Kidney (tissue), 14 donors: Measurements from ENCODE around the gene NLRP9. TPM values are rescaled to one million over a fixed set of nuclear protein-coding genes. Genes with fewer than 3 reads are reported as not detected.

ENCODE experiments used
- DNase-seq, 5 donors: peaks; one replicate each; pipeline ENCODE4 v3.0.0-alpha.2; 2013 to 2020
- FAIRE-seq: peaks from 2 replicates; lab custom pipeline; 2012; peaks lifted over from hg19 to GRCh38; lab: Jason Lieb, UNC
- H3K27ac ChIP-seq, 2 donors: one replicate each; pipeline ENCODE4 v1.7.0; 2013; ENCODE audit warnings: low read depth in 2 of 2, low read length in 2 of 2, inconsistent platforms in 1 of 2
- H3K27me3 ChIP-seq: one replicate; pipeline ENCODE4 v1.7.1; 2013; ENCODE audit warnings: low read length, inconsistent platforms; ENCODE audit not compliant: control insufficient read depth, insufficient read depth
- H3K36me3 ChIP-seq, 3 donors: one replicate each; pipeline versions ENCODE4 v1.7.0 to v1.7.1; 2013; ENCODE audit warnings: low read length in 3 of 3, control low read depth in 1 of 3, inconsistent platforms in 1 of 3; ENCODE audit not compliant: insufficient read depth in 3 of 3, control insufficient read depth in 2 of 3
- H3K4me1 ChIP-seq, 3 donors: one replicate each; pipeline versions ENCODE4 v1.7.0 to v1.7.1; 2013; ENCODE audit warnings: low read length in 3 of 3, inconsistent platforms in 1 of 3, low read depth in 1 of 3; ENCODE audit not compliant: control insufficient read depth in 2 of 3, insufficient read depth in 2 of 3
- H3K4me3 ChIP-seq, 3 donors: one replicate each; pipeline versions ENCODE4 v1.7.0 to v1.8.1; 2013; ENCODE audit warnings: low read length in 3 of 3, control low read depth in 1 of 3, inconsistent platforms in 1 of 3
- H3K9ac ChIP-seq, 3 donors: one replicate each; pipeline versions ENCODE4 v1.7.0 to v1.7.1; 2013; ENCODE audit warnings: low read length in 3 of 3, control low read depth in 1 of 3, inconsistent platforms in 1 of 3
- H3K9me3 ChIP-seq, 3 donors: one replicate each; pipeline versions ENCODE4 v1.7.0 to v1.7.1; 2013; ENCODE audit warnings: low read length in 3 of 3, control low read depth in 1 of 3, inconsistent platforms in 1 of 3; ENCODE audit not compliant: control insufficient read depth in 2 of 3, insufficient read depth in 1 of 3
- intact Hi-C: fragments of 100-400 bp; cut with DNase I; formaldehyde crosslinking; loops from one replicate; pipeline ENCODE4 v1.11.1; 2022
- polyA plus RNA-seq: library from polyadenylated mRNA; stranded (reverse); fragments of 350-450 nt; fragmentation: Illumina TruSeq; extraction: RNeasy Lipid Tissue Mini Kit (QIAGEN cat#74804); gene quantifications from one replicate; pipeline ENCODE4 v1.2.3, GENCODE V29; 2014; ENCODE audit warnings: low read depth, low replicate concordance; ENCODE audit not compliant: insufficient read depth
- total RNA-seq: library from RNA; stranded (reverse); fragmentation: NEBNext Ultra II Directional; extraction: Animal tissue kit (Norgen Biotek cat#: 25700); gene quantifications from one replicate; pipeline ENCODE4 v1.2.1, GENCODE V29; 2021
- TF ChIP-seq, protein P1 (sequence below): IDR thresholded peaks from 3 replicates; pipeline ENCODE4 v1.5.1; 2012; ENCODE audit warnings: mild to moderate bottlenecking, moderate library complexity, borderline replicate concordance; ENCODE audit not compliant: insufficient read depth; ENCODE audit errors: extremely low read depth
- donor health status: control.
- donor health status: control.
- donor health status: control.
- donor health status: control.
- donor health status: control.
- donor health status: DM: yes; HTN: yes; CAD: no.
- donor health status: Normal renal cell carcinoma (clear cell type).

Gene NLRP9
- total and polyA plus RNA-seq, 2 donors from 2014 or later: 0.09 TPM; not detected in 1

- Histone ChIP-seq H3K27ac (peak overlapping the region in 1 of 2 donors; percentile 5), H3K9me3 (no peaks in the 10 kb centered on the region), H3K4me1 (peaks cover 0 to 42% (median 11%) of the 10 kb centered on the region in 3 donors), H3K36me3 (peaks cover 0 to 47% (median 16%) of the 10 kb centered on the region in 3 donors), H3K9ac (peak overlapping the region in 1 of 3 donors; percentile 40), H3K4me3 (no peak overlapping the region), H3K27me3 (no peaks in the 10 kb centered on the region)
- TF ChIP-seq, protein P1, sequence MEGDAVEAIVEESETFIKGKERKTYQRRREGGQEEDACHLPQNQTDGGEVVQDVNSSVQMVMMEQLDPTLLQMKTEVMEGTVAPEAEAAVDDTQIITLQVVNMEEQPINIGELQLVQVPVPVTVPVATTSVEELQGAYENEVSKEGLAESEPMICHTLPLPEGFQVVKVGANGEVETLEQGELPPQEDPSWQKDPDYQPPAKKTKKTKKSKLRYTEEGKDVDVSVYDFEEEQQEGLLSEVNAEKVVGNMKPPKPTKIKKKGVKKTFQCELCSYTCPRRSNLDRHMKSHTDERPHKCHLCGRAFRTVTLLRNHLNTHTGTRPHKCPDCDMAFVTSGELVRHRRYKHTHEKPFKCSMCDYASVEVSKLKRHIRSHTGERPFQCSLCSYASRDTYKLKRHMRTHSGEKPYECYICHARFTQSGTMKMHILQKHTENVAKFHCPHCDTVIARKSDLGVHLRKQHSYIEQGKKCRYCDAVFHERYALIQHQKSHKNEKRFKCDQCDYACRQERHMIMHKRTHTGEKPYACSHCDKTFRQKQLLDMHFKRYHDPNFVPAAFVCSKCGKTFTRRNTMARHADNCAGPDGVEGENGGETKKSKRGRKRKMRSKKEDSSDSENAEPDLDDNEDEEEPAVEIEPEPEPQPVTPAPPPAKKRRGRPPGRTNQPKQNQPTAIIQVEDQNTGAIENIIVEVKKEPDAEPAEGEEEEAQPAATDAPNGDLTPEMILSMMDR: no peak
- intact Hi-C loops: no loop called here
- DNase-seq: peak in 1 of 5 donors; percentile 69
- no peak for FAIRE-seq
Measured at GRCh38 chr19:55690769-55691545, 47.2 kb downstream of the NLRP9 start.

- DNase-seq: peak; percentile 64 to 88 (median 73)
Measured at GRCh38 chr19:55690109-55690768, 48.0 kb downstream of the NLRP9 start.

DNA sequence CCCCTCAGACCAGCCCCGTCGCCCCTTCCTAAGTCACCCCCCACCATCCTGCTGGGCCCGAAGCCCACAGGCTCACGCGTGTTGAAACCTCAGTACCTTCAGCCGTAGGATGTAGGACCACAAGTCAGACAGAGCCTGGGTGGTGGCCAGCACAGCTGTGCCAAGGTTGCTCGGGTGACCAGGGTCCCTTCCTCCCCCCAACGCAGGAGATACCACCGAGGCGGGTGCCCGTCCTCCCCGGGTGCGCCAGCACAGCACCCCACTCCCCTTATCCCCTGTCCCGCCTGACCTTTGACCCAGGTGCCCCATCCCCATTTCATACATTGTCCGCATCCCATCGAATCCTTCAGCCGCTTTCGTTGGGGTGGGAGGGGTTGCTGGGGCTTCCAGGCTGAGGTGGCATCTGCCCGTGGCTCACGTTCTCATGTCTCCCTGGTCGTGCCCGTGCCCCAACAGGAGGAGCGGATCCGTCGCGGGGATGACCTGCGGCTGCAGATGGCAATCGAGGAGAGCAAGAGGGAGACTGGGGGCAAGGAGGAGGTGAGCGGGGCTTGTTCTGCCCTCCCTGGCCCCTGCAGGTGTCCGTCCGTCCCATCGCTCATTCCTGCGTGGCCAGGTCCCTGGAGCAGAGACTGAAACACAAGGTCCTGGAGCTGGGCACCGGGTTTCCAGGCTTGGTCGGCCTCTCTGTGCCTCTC, 48.6 kb downstream of the NLRP9 start:
- intact Hi-C loops: no loop called here
- TF ChIP-seq, protein P1: no peak
- Histone ChIP-seq H3K9me3 (no peaks in the 10 kb centered on the region), H3K4me3 (no peak overlapping the region), H3K9ac (peak overlapping the region in 1 of 3 donors; percentile 19), H3K27me3 (no peaks in the 10 kb centered on the region), H3K27ac (peak overlapping the region in 1 of 2 donors; percentile 41), H3K36me3 (peaks cover 0 to 48% (median 22%) of the 10 kb centered on the region in 3 donors), H3K4me1 (peaks cover 0 to 56% (median 25%) of the 10 kb centered on the region in 3 donors)
- FAIRE-seq: no peak
- DNase-seq: peak in 1 of 5 donors; percentile 60

More at GRCh38 chr19:55690109-55690768, 48.0 kb downstream of the NLRP9 start:
- intact Hi-C loops: no loop called here
- TF ChIP-seq, protein P1: no peak
- Histone ChIP-seq H3K9ac (peak overlapping the region in 1 of 3 donors; percentile 40), H3K36me3 (peaks cover 0 to 48% (median 20%) of the 10 kb centered on the region in 3 donors), H3K4me3 (no peak overlapping the region), H3K27ac (peak overlapping the region in 1 of 2 donors; percentile 20), H3K9me3 (no peaks in the 10 kb centered on the region), H3K4me1 (peaks cover 0 to 49% (median 19%) of the 10 kb centered on the region in 3 donors), H3K27me3 (no peaks in the 10 kb centered on the region)
- no peak for FAIRE-seq
